A549 (cell line): ENCODE results near the gene PRKCZ. TPM values are rescaled to one million over a fixed set of nuclear protein-coding genes. Genes with fewer than 3 reads are reported as not detected.

Experiments
- ATAC-seq, 2 experiments: fragments of 200-7000 bp in 1 of 2; fragments of >200 bp in 1 of 2; cut with Nextera tagmentation in 1 of 2; cut with Tn5 transposase in 1 of 2; 3 replicates each; pipeline versions ENCODE4 v1.8.0 to v1.9.1; 2018 to 2020; ENCODE audit warnings: mild to moderate bottlenecking in 1 of 2, moderate library complexity in 1 of 2
- CTCF ChIA-PET: fragments of 300-600 bp; sonication (Branson Sonifier 250); formaldehyde crosslinking; extraction: SDS; loops from one replicate; lab custom pipeline; 2021; ENCODE audit warnings: antibody characterized with exemption, inconsistent platforms; lab: Yijun Ruan, JAX
- POLR2A ChIA-PET: fragments of 350-600 bp; formaldehyde crosslinking; extraction: SDS; loops from one replicate; lab custom pipeline; 2021; ENCODE audit warnings: antibody characterized with exemption, inconsistent platforms; lab: Yijun Ruan, JAX
- DNase-seq, 2 experiments: peaks; one replicate each; pipeline versions ENCODE4 v3.0.0 to v3.0.0-alpha.2; 2011 to 2016; ENCODE audit warnings: low read depth in 1 of 2, low spot score in 1 of 2
- FAIRE-seq: peaks from 2 replicates; lab custom pipeline; 2011; peaks lifted over from hg19 to GRCh38; lab: Jason Lieb, UNC
- H3K27ac ChIP-seq, 2 experiments: fragments of >200 bp; sonication (Bioruptor Twin); formaldehyde crosslinking; 3 replicates each; pipeline ENCODE4 v1.5.1; 2016 to 2017
- H3K4me1 ChIP-seq: fragments of >200 bp; sonication (Bioruptor Twin); formaldehyde crosslinking; 3 replicates; pipeline ENCODE4 v1.6.1; 2016
- H3K4me2 ChIP-seq: fragments of >200 bp; sonication (Bioruptor Twin); formaldehyde crosslinking; 3 replicates; pipeline ENCODE4 v1.6.1; 2016
- H3K4me3 ChIP-seq: fragments of >200 bp; sonication (Bioruptor Twin); formaldehyde crosslinking; 3 replicates; pipeline ENCODE4 v1.5.1; 2016
- H3K9me3 ChIP-seq: fragments of >200 bp; sonication (Bioruptor Twin); formaldehyde crosslinking; 3 replicates; pipeline ENCODE4 v1.6.1; 2016
- CBX2 ChIP-seq: fragments of 200-600 bp; sonication (generic); IDR thresholded peaks from 2 replicates; pipeline ENCODE4 v1.6.1; 2016; ENCODE audit warnings: low read depth, mild to moderate bottlenecking, borderline replicate concordance
- ELK1 ChIP-seq: fragments of 150-350 bp; IDR thresholded peaks from 2 replicates; pipeline ENCODE4 v1.6.1; 2014; ENCODE audit warnings: low read depth, mild to moderate bottlenecking, low read length
- EP300 ChIP-seq, 2 experiments: fragments of >200 bp; sonication (Bioruptor Twin); formaldehyde crosslinking; IDR thresholded peaks; 2 replicates in 1 of 2; 3 replicates in 1 of 2; pipeline ENCODE4 v1.6.1; 2016 to 2017
- ESRRA ChIP-seq: fragments of 150-350 bp; IDR thresholded peaks from 2 replicates; pipeline ENCODE4 v1.6.1; 2014; ENCODE audit warnings: mild to moderate bottlenecking, low read length, borderline replicate concordance
- FOSL2 ChIP-seq, 2 experiments: fragments of 450-650 bp in 1 of 2; fragments of >200 bp in 1 of 2; sonication (Bioruptor Twin) in 1 of 2; formaldehyde crosslinking; IDR thresholded peaks; 2 replicates each; pipeline versions ENCODE4 v1.5.0 to v1.6.1; 2016 to 2020; ENCODE audit warnings: mild to moderate bottlenecking in 1 of 2, moderate library complexity in 1 of 2
- HMGXB4 ChIP-seq: fragments of 250-450 bp; sonication (Bioruptor Pico); IDR thresholded peaks from 2 replicates; pipeline ENCODE4 v1.5.0; 2021; ENCODE audit warnings: mild to moderate bottlenecking, moderate library complexity, borderline replicate concordance
- HOXA7 ChIP-seq: fragments of 250-450 bp; sonication (Bioruptor Pico); IDR thresholded peaks from 2 replicates; pipeline ENCODE4 v1.5.0; 2020; ENCODE audit warnings: mild to moderate bottlenecking, moderate library complexity
- HOXB5 ChIP-seq: fragments of 250-450 bp; sonication (Bioruptor Pico); IDR thresholded peaks from 2 replicates; pipeline ENCODE4 v1.5.0; 2020; ENCODE audit warnings: mild to moderate bottlenecking, moderate library complexity
- MAFK ChIP-seq: fragments of 450-650 bp; IDR thresholded peaks from 2 replicates; pipeline ENCODE4 v1.6.1; 2014; ENCODE audit not compliant: partially characterized antibody
- MAZ ChIP-seq: fragments of 150-350 bp; IDR thresholded peaks from 2 replicates; pipeline ENCODE4 v1.6.1; 2014; ENCODE audit warnings: antibody characterized with exemption, low read depth, low read length, borderline replicate concordance
- NR3C1 ChIP-seq: fragments of >200 bp; sonication (Bioruptor Twin); formaldehyde crosslinking; IDR thresholded peaks from 3 replicates; pipeline ENCODE4 v1.6.1; 2017
- PBX3 ChIP-seq: IDR thresholded peaks from 2 replicates; pipeline ENCODE4 v1.6.1; 2012
- POLR2A ChIP-seq: IDR thresholded peaks from 2 replicates; pipeline ENCODE4 v1.6.1; 2012; ENCODE audit warnings: mild to moderate bottlenecking, low read length
- RAD21 ChIP-seq, 2 experiments: fragments of >200 bp in 1 of 2; sonication (Bioruptor Twin) in 1 of 2; formaldehyde crosslinking in 1 of 2; IDR thresholded peaks in 1 of 2; conservative IDR thresholded peaks in 1 of 2; 2 replicates in 1 of 2; 3 replicates in 1 of 2; pipeline ENCODE4 v1.6.1; 2012 to 2018; ENCODE audit warnings: inconsistent platforms in 1 of 2
- RCOR1 ChIP-seq: fragments of 150-350 bp; IDR thresholded peaks from 2 replicates; pipeline ENCODE4 v1.6.1; 2014; ENCODE audit warnings: antibody characterized with exemption, low read length, low read depth
- RNF2 ChIP-seq: fragments of 200-600 bp; sonication (generic); IDR thresholded peaks from 2 replicates; pipeline ENCODE4 v1.6.1; 2016; ENCODE audit warnings: low read depth, mild to moderate bottlenecking, antibody characterized with exemption, moderate library complexity, borderline replicate concordance
- TP53 ChIP-seq: fragments of 250-450 bp; sonication (Bioruptor Pico); IDR thresholded peaks from 2 replicates; pipeline ENCODE4 v1.5.0; 2021; ENCODE audit warnings: mild to moderate bottlenecking, moderate library complexity
- USF2 ChIP-seq: fragments of 450-650 bp; IDR thresholded peaks from 2 replicates; pipeline ENCODE4 v1.6.1; 2014; ENCODE audit warnings: antibody characterized with exemption
- ZFP36 ChIP-seq: fragments of 450-650 bp; IDR thresholded peaks from 2 replicates; pipeline ENCODE4 v1.6.1; 2014; ENCODE audit warnings: borderline replicate concordance; ENCODE audit not compliant: partially characterized antibody
- WGBS: methylation state at CpG from one replicate; pipeline ENCODE4 v1.1.6; 2017; ENCODE audit errors: missing lambda C conversion rate; 5-methylcytosine and 5-hydroxymethylcytosine counted together
- polyA plus RNA-seq, 4 experiments: library from polyadenylated mRNA; depleted of rRNA in 3 of 4; stranded (reverse); fragments of >200 nt; fragmentation: RNase III in 1 of 4; extraction: RNeasy Plus Mini Kit Qiagen cat#74134 plus additional on column Dnase treatment in 1 of 4; gene quantifications; 2 replicates in 3 of 4; 3 replicates in 1 of 4; pipeline ENCODE4 v1.2.3, GENCODE V29; 2011 to 2017

Gene PRKCZ
- polyA plus RNA-seq, 2 of the 4 experiments (the other 2 are of a cell fraction) = 9.5 to 9.8 TPM

GRCh38 chr1:2182376-2182775, 132.2 kb downstream of the PRKCZ start:
- ATAC-seq (no peak), DNase-seq (no peak), FAIRE-seq (no peak)
- POLR2A ChIA-PET = no interaction called here
- 81% methylated on average over 2 of the region's 13 CpGs for WGBS
- Histone ChIP-seq H3K4me3 (no peak overlapping the region), H3K4me2 (no peak overlapping the region), H3K9me3 (no peaks in the 10 kb centered on the region), H3K27ac (no peak overlapping the region), H3K4me1 (no peaks in the 10 kb centered on the region)
- TF ChIP-seq EP300 (IDR thresholded peaks at IDR 0.05) = no peak
- no peak for TF ChIP-seq MAFK
- TF ChIP-seq RNF2 = no peak
- TF ChIP-seq ZFP36 = no peak
- no peak for TF ChIP-seq POLR2A
- no peak for TF ChIP-seq HOXA7
- no peak for TF ChIP-seq PBX3
- no peak for TF ChIP-seq USF2
- no peak for TF ChIP-seq HMGXB4
- TF ChIP-seq RAD21 (conservative IDR thresholded peaks at IDR 0.05 in 1 of 2, IDR thresholded peaks at IDR 0.05 in 1 of 2) = no peak
- no peak for TF ChIP-seq ELK1
- TF ChIP-seq ESRRA = no peak
- CTCF ChIA-PET = interaction anchor here (1.3 to 4.2 kb wide), 2 partner anchors 8 to 12 kb away, joined by 3 to 18 read pairs; partner anchors contain the start of gene FAAP20

GRCh38 chr1:2183937-2184334, 133.7 kb downstream of the PRKCZ start:
- WGBS = 87% methylated on average over 10 of the region's 15 CpGs
- ATAC-seq = no peak
- no peak overlapping the region for H3K4me3 ChIP-seq
- TF ChIP-seq NR3C1 (no peak), TP53 (CRISPR knock-in tag) (no peak), RCOR1 (no peak), MAZ (no peak), HOXB5 (no peak), CBX2 (no peak), ESRRA (no peak), FOSL2 (IDR thresholded peaks at IDR 0.05) (no peak), FOSL2 (CRISPR knock-in tag; IDR thresholded peaks at IDR 0.05) (no peak), HMGXB4 (no peak)
- TF ChIP-seq, all 56 proteins: peak for 0
- no peaks in the 10 kb centered on the region; the same call in 2 of the 3 replicates for H3K4me1 ChIP-seq
- no peak overlapping the region for H3K4me2 ChIP-seq
- DNase-seq (no peak), FAIRE-seq (no peak)
- CTCF ChIA-PET = interaction anchor here (4.2 kb wide), 1 partner anchor 9 kb away, joined by 18 read pairs; no protein-coding TSS in a partner anchor
- no peak overlapping the region for H3K27ac ChIP-seq
- POLR2A ChIA-PET = no interaction called here
- no peaks in the 10 kb centered on the region for H3K9me3 ChIP-seq
